Amniotic epithelial cell (primary cell): ENCODE measurements around the gene CD180.
"Not testable (repeated sequence)": the region's sequence is repeated elsewhere in the genome, so short reads cannot be mapped to it uniquely, and the experiment has no call there.

Experiments
- DNase-seq: peaks from one replicate; pipeline ENCODE4 v3.0.0-alpha.2; 2010; ENCODE audit warnings: low read depth

The CD180 gene

GRCh38 chr5:67188274-67189078 lies 8.1 kb downstream of the CD180 start:
- no peak for DNase-seq

GRCh38 chr5:67187006-67187715 lies 9.4 kb downstream of the CD180 start:
- DNase-seq: no peak

- no peak for DNase-seq
Observed at GRCh38 chr5:67183859-67184258, 12.7 kb downstream of the CD180 start.

DNA sequence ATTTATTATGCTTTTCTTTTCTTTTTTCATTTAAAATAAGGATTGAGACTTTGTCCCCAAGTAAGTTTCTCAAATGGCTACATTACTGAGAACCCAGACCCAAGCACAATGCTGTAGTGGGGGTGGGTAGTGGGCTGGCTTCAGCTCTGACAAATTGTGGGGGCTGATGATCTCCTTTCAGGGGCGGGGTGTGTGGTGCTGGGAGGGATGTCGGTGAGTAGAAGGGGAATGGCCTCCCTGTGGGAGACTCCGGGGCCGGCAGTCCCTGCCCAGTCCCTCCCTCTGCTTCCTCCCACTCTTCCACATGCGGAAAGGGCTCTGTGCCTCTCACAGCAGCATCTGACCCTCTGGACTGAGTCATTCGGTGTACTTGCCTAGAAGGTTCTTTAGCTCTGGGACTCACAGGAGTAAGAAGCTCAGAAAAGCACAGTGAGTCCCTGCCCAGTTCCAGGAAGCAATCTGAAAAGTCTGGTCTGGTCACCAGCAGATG lies 14.3 kb downstream of the CD180 start:
- peak; percentile 72 for DNase-seq

- DNase-seq: no peak
Observed at GRCh38 chr5:67181648-67182221, 14.9 kb downstream of the CD180 start.

- no peak for DNase-seq
Observed at GRCh38 chr5:67179697-67180361, 16.8 kb downstream of the CD180 start.

- no peak for DNase-seq
Observed at GRCh38 chr5:67178966-67179365, 17.6 kb downstream of the CD180 start.

DNA sequence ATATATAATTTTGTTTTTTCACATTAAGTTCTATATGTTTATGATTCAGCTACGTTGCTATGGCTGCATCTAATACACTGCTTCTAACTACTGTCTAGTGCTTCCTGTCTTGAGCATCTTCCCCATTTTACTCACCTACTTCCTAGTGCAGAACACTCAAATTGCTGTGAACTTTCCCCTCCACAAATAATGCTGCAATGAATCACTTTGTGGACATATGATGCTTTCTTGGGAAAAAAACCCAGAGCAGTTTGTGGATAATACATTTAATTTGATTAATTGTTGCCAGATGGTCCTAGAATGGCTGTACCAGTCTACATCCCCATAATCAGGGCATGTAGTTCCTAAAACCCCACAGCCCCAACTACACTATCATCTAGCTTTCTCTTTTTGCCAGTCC lies 18.5 kb downstream of the CD180 start:
- DNase-seq: no peak

DNA sequence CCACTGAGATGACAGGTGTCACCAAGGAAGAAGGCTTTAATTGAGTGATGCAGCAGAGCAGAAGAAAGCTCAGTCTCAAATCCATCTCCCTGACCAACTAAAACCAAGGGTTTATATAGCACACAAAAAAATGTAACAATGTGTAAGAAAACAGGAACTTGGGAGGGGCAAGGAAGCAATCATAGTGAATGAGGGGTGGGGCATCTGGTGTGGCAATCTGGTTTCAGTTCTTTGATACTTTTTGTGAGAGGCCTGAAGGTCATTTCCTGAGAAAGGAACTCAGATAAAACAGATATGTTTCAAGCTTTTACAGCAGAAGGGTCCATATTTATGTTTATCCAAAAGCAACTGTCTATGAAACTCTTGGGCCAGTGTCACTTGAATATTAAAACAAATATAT lies 19.7 kb downstream of the CD180 start:
- no peak for DNase-seq

- DNase-seq: peak; percentile 11
Observed at GRCh38 chr5:67173959-67174358, 22.6 kb downstream of the CD180 start.

- DNase-seq: not testable (repeated sequence)
Observed at GRCh38 chr5:67173351-67173750, 23.2 kb downstream of the CD180 start.

DNA sequence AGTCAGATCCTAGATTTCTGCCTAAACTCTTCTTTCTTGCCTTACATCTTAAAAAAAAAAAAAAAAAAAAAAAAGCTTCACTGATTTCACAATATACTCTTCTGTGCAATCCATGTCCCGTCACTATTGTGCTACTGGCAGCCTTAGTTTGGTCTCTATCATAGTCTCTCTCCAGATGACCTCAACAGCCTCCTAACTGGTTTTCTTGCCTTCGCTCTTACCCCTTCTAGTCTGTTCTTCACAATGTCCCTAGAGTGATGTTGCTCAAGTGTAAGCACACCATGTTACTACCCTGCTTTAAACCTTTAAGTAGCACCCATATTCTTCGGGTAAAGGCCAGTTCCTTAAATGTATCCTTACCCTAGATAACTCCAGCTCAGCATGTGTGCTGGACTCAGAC lies 25.8 kb downstream of the CD180 start:
- DNase-seq: peak; percentile 5

GRCh38 chr5:67168069-67168468 lies 28.5 kb downstream of the CD180 start:
- no peak for DNase-seq

DNA sequence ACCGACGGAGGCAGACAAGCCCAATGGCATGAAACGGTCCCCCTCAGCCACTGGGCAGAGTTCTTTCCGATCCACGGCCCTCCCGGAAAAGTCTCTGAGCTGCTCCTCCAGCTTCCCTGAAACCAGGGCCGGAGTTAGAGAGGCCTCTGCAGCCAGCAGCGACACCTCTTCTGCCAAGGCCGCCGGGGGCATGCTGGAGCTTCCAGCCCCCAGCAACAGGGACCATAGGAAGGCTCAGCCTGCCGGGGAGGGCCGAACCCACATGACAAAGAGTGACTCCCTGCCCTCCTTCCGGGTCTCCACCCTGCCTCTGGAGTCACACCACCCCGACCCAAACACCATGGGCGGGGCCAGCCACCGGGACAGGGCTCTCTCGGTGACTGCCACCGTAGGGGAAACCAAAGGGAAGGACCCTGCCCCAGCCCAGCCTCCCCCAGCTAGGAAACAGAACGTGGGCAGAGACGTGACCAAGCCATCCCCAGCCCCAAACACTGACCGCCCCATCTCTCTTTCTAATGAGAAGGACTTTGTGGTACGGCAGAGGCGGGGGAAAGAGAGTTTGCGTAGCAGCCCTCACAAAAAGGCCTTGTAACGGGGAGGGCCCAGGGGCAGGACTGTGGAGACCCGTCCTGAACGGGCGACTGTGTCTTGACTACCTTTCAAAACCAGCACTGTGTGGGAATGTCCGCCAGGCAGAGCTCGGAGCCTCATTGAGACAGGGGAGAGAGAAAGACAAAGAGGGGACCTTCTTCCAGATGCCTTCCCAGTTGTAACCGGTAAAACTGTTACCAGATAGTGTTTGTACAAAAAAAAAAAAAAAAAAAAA lies 29.9 kb downstream of the CD180 start:
- no peak for DNase-seq

GRCh38 chr5:67165526-67166459 lies 30.8 kb downstream of the CD180 start:
- DNase-seq: peak; percentile 76

DNA sequence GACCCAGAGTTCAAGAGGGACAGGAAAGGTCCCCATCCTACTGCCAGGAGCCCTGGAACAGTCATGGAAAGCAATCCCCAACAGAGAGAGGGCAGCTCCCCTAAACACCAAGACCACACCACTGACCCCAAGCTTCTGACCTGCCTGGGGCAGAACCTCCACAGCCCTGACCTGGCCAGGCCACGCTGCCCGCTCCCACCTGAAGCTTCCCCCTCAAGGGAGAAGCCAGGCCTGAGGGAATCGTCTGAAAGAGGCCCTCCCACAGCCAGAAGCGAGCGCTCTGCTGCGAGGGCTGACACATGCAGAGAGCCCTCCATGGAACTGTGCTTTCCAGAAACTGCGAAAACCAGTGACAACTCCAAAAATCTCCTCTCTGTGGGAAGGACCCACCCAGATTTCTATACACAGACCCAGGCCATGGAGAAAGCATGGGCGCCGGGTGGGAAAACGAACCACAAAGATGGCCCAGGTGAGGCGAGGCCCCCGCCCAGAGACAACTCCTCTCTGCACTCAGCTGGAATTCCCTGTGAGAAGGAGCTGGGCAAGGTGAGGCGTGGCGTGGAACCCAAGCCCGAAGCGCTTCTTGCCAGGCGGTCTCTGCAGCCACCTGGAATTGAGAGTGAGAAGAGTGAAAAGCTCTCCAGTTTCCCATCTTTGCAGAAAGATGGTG lies 31.6 kb downstream of the CD180 start:
- no peak for DNase-seq

GRCh38 chr5:67163863-67164595 lies 32.6 kb downstream of the CD180 start:
- DNase-seq: no peak

DNA sequence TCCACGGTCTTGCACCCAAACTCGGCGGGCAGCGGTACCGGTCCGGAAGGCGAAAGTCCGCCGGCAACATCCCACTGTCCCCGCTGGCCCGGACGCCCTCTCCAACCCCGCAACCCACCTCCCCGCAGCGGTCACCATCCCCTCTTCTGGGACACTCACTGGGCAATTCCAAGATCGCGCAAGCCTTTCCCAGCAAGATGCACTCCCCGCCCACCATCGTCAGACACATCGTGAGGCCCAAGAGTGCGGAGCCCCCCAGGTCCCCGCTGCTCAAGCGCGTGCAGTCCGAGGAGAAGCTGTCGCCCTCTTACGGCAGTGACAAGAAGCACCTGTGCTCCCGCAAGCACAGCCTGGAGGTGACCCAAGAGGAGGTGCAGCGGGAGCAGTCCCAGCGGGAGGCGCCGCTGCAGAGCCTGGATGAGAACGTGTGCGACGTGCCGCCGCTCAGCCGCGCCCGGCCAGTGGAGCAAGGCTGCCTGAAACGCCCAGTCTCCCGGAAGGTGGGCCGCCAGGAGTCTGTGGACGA lies 33.3 kb downstream of the CD180 start:
- no peak for DNase-seq

- DNase-seq: no peak
Observed at GRCh38 chr5:67161767-67162166, 34.8 kb downstream of the CD180 start.
